SK-N-DZ (cell line): ENCODE measurements around the gene NELFA.
"Not testable (repeated sequence)": the region's sequence is repeated elsewhere in the genome, so short reads cannot be mapped to it uniquely, and the experiment has no call there.

Experiments
- DNase-seq: peaks from one replicate; pipeline ENCODE4 v3.0.0-alpha.2; 2015; ENCODE audit warnings: low spot score

The NELFA gene

DNA sequence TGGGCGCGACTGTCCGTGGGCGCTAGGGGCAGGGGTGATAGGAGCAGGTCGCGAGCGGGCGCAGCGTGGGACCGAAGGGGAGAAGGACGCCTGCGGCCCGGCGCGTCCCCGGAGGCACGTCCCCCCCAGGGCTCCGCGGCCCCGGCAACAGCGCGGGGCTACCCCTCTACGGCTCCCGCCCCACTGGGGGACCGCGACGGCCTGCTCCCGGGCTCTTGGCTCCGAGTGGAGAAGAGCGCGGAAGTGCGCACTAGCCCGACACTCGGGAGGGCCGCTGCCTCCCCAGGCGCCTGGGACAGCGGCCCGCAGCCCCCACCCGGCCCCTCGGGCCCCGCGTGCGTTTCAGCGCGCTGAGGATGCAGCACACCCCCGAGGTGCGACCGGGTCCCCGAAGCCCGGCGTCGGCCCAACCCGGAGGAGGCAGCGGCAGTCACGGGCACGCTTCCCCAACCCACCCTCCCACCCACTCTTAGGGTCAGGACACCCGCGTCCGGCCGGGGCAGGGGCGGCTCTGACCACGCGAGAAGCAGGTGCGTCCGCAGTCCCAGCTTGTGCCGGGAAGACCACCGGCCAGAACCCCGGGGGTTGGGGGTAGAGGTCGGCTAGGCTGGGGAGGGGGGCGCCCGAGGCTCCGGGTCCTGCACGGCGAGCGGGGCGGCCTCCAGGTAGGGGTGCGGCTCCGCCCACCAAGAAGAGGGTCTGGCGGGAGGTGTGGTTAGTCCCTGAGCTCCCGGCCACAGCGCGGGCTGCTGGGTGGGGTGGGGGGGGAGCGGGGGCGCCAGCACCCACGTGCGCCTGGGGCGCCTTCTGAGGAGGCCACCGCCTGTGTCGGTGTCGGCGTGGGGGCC is 31.8 kb upstream of the NELFA start:
- DNase-seq: no peak

DNA sequence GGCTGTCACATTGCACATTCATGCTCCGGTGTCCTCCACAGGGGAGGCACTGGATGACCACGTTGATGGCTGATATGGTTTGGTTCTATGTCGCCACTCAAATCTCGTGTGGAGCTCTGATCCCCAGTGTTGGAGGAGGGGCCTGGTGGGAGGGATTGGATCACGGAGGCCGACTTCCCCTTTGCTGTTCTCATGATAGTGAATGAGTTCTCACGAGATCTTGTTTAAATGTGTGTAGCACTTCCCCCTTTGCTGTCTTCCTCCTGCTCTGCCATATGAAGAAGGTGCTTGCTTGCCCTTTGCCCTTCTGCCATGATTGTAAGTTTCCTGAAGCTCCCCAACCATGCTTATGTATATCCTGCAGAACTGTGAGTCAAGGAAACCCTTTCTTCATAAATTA is 28.1 kb upstream of the NELFA start:
- no peak for DNase-seq

DNA sequence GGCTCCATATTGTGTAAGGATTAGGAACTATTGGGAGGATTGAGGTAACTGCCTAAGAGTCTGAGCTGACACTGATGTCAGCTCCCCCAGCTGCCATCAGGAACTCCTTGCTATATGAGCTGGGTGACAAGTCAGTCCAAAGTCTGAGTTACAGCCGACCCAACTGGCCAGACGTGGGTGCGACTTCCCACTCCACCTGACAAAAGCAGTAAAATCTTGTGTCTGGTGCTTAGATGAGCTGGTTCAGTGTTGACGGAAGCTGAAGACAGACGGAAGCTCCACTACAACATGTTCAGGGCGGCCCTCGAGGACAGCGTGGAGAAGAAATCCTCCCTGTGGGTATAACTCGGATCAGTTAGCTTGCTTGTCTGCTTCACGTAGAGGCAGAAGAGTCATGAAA is 27.6 kb upstream of the NELFA start:
- no peak for DNase-seq

DNA sequence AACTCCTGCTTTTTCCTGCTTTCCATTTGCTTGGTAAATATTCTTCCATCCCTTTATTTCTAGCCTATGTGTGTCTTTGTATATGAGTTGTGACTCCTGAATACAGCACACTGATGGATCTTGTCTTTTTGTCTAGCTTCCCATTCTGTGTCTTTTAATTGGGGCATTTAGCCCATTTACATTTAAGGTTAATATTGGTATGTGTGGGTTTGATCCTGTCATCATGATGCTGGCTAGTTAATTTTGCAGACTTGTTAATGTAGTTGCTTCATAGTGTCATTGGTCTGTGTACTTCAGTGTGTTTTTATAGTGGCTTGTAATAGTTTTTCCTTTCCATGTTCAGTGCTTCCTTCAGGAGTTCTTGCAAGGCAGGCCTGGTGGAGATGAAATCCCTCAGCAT is 22.4 kb upstream of the NELFA start:
- not testable (repeated sequence) for DNase-seq

DNA sequence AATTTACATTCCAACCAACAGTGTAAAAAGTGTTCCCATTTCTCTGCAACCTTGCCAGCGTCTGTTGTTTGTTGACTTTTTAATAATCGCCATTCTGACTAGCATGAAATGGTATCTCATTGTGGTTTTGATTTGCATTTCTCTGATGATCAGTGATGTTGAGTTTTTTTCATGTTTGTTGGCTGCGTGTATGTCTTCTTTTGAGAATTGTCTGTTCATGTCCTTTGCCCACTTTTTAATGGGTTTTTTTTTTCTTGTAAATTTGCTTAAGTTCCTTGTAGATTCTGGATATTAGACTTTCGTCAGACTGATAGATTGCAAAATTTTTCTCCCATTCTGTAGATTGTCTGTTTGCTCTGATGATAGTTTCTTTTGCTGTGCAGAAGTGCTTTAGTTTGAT is 18.3 kb upstream of the NELFA start:
- DNase-seq: not testable (repeated sequence)

DNA sequence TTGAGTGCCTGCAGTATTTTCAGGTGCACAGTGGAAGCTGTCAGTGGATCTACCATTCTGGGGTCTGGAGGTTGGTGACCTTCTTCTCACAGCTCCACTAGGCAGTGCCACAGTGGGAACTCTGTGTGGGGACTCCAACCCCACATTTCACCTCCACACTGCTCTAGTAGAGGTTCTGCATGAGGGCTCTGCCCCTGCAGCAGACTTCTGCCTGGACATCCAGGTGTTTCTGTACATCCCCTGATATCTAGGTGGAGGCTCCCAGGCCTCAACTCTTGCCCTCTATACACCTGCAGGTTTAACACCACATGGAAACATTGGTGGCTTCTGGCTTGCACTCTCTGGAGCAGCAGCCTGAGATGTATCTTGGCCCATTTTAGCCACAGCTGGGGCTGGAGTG is 17.0 kb upstream of the NELFA start:
- DNase-seq: no peak

DNA sequence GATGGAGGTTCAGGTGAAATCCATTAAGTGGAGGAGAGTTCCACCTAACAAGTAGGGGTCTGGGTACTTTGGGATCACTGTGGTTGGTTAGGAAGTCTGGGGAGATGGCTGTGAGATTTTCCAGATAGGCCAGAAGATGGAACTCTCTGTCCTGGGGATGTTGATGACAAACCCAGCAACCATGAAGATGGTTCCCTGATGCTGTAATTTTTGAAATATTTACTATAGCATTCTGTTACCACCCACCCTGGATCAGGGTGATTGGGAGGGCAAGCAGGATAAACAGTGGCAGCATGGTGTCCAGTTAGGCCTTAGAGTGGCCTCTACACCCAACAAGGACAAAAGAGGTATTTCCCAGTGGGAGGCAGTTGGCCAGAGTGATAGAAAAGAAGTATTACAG is 15.9 kb upstream of the NELFA start:
- DNase-seq: no peak

DNA sequence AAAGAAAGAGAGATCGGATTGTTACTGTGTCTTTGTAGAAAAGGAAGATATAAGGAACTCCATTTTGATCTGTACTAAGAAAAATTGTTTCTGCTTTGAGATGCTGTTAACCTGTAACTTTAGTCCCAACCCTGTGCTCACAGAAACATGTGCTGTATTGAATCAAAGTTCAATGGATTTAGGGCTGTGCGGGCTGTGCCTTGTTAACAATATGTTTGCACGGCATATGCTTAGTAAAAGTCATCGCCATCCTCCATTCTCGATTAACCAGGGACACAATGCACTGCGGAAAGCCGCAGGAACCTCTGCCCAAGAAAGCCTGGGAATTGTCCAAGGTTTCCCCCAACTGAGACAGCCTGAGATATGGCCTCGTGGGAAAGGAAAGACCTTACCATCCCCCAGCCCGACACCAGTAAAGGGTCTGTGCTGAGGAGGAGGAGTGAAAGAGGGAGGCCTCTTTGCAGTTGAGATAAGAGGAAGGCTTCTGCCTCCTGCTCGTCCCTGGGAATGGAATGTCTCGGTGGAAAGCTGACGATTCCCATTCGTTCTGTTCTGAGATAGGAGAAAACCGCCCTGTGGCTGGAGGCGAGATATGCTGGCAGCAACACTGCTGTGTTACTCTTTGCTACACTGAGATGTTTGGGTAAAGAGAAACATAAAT is 12.7 kb upstream of the NELFA start:
- DNase-seq: not testable (repeated sequence)

DNA sequence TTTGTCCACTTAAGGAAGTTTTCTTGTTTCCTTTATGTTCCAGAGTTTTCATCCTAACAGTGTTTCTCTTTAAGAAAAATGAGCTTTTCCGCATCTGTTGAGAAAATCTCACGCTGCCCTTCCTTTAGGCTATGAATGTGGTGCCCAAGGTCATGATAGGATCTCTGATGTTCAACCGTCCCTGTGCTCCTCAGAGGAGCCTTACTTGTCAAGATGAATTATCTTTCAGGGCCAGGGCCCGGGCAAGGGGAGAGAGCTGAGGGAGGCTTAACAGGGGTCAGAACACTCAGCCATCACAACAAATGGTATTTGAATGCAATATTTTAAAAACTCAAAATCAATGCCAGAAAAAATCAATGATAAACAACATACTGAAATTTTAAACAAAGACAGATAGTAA is 6.2 kb upstream of the NELFA start:
- no peak for DNase-seq

DNA sequence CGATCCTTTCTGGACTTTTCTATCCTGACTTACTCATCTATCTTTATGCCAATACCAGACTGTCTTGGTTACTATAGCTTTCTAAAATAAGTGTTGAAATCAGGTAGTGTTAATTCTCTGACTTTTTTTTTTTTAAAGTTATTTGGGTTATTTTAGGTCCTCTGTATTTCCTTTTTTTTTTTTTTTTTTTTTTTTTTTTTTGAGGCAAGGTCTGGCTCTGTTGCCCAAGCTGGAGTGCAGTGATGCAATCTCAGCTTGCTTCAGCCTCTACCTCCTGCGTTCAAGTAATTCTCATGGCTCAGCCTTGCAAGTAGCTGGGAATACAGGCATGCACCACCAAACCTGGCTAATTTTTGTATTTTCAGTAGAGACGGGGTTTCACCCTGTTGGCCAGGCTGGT is 2.8 kb upstream of the NELFA start:
- no peak for DNase-seq

DNA sequence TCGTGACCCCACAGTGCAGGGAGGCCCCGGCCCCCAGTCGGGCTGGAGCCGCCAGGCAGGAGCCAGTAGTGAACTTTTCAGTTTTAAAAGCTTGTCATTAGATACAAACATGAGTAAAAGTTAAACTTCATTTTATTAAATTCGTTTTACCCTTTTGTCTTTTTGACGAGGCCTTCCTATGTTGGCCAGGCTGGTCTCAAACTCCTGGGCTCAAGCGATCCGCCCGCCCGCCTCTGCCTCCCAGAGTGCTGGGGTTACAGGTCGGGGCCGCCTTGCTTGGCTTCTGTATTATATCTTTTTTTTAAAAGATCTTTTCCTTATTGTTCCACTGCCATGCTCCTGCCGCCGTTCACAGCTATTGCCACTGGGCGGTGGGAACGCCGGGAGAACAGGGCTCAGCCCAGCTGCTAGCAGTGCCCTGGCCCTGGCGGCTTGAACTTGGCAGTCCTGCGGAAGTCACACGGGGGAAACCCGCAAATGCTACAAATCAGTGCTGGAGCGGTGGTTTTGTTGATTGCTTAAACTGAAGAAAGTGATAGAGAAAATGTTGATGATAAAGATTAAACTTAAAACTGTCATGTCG is 968 bp upstream of the NELFA start:
- DNase-seq: peak; percentile 68

DNA sequence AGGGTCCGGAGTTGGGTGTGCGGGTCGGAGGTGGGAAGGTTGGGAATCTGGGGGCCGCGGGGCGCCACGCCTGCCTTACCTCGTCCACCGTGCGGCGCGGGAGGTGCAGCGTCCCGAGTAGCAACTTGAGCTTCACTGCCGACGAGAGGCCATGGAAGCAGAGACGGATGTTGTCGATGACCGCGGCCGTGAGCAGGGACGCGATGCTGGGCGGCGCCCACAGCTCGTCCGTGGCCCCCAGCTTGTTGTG is 178 bp downstream of the NELFA start:
- DNase-seq: no peak

DNA sequence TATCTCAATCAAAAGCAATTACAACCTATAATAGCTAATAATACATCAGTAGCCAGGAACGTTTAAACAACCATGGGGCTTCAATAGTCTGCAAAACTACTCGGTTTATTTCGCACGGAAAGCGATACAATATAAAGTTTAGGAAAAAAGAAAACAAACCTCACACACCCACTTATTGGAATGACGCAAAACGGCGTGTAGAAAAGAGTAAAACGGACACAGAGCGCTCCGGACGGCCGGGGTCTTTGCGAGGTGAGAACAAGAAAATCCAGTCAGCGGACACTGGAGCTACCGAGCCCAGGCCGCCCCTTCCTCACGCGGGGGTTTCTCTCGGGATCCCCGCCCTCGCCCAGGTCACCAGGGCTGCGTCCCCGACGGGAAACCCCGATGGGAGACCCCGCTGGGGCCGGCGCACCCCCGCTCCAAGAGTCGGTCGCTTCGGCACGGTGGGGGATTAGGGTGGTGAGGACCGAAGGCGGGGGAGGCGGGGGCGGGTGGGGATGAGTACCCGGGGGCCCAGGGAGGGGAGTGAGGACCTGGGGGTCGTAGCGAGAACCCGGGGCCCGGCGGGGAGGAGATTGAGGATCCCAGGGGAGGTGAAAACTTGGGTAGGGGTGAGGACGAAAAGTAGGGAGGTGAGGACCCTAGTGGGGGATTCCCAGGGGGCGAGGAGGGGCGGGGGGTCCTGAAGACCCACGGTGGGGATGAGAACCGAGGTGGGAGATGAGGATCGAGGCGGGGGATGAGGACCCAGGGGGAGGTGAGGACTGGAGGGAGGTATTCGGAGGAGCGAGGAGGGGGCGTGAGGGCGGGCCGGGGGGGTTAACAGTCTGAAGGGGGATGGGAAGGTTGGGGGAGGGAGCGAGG is 737 bp downstream of the NELFA start:
- no peak for DNase-seq

DNA sequence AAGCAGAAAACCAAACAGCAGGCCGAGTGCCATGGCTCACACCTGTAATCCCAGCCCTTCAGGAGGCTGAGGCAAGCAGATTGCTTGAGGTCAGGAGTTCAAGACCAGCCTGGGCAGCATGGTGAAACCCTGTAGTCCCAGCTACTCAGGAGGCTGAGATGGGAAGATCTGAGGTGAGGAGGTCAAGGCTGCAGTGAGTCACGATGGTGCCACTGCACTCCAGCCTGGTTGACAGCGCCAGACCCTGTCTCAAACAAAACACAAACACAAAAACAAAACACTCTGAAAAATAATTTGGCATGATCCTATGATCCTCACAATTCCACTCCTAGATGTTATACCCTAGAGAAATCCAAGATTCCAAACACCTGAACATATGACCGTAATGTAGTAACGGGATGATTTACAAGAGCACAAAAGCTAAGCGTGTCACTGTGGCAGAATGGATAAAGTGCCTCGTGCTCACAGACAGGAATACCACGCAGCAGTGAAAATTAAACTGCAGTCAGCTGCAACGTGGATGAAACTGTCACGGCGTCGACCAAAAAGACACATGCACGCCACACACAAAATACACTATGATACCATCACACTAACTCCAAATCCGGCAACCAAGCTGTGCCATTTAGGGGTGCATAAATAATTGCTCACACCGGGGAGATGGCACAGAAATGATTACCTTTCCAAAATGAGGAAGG is 1.7 kb downstream of the NELFA start:
- DNase-seq: no peak

DNA sequence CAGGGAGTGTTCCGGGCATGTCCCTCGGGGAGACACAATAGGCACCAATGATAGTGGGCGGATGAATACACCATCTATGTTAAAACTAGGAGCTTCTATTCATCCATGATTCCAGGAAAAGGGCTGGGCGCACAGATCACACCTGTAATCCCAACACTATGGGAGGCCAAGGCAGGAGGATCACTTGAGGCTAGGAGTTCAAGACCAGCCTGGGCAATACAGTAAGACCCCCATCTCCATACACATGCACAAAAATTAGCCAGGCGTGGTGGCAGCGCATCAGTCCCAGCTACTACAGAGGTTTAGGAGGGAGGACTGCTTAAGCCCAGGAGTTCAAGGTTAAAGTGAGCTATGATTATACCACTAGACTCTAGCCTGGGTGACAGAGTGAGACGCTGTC is 2.4 kb downstream of the NELFA start:
- DNase-seq: no peak

DNA sequence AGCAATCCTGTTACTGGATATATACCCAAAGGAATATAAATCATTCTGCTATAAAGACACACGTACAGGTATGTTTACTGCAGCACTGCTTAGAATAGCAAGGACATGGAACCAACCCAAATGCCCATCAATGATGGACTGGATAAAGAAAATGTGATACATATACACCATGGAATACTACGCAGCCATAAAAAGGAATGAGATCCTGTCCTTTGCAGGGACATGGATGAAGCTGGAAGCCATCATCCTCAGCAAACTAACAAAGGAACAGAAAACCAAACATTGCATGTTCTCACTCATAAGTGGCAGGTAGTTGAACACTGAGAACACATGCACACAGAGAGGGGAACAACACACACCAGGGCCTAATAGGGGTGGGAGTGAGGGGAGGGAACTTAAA is 5.4 kb downstream of the NELFA start:
- not testable (repeated sequence) for DNase-seq

DNA sequence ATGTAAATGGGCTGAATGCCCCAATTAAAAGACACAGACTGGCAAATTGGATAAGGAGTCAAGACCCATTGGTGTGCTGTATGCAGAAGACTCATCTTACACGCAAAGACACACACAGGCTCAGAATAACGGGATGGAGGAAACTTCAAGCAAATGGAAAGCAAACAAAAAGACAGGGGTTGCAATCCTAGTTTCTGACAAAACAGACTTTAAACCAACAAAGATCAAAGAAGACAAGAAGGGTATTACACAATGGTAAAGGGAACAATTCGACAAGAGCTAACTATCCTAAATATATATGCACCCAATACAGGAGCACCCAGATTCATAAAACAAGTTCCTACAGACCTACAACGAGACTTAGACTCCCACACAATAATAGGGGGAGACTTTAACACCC is 9.5 kb downstream of the NELFA start:
- not testable (repeated sequence) for DNase-seq

DNA sequence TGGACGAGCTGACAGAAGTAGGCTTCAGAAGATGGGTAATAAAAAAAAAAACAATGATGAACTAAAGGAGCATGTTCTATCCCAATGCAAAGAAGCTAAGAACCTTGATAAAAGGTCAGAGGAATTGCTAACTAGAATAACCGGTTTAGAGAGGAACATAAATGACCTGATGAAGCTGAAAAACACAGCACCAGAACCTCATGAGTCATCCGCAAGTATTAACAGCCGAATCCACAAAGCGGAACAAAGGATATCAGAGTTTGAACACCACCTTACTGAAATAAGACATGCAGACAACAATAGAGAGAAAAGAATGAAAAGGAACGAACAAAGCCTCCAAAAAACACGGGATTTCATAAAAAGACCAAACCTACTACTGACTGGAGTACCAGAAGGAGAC is 10.5 kb downstream of the NELFA start:
- no peak for DNase-seq

DNA sequence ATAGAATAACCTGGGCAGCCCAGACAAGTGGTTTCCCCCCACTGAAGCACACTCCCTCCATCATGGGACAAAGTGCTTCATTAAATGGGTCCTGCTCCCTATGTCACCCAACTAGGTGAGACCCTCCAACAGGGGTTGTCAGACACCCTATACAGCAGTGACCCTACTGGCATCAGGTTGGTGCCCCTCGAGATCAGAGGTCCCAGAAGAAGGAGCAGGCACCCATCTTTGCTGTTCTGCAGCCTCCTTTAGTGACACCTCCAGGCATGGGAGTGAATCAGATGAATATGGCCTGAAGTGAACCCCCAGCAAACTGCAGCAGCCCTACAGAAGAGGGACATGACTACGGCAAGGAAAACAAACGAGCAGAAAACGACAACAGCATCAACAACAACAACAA is 11.1 kb downstream of the NELFA start:
- no peak for DNase-seq

DNA sequence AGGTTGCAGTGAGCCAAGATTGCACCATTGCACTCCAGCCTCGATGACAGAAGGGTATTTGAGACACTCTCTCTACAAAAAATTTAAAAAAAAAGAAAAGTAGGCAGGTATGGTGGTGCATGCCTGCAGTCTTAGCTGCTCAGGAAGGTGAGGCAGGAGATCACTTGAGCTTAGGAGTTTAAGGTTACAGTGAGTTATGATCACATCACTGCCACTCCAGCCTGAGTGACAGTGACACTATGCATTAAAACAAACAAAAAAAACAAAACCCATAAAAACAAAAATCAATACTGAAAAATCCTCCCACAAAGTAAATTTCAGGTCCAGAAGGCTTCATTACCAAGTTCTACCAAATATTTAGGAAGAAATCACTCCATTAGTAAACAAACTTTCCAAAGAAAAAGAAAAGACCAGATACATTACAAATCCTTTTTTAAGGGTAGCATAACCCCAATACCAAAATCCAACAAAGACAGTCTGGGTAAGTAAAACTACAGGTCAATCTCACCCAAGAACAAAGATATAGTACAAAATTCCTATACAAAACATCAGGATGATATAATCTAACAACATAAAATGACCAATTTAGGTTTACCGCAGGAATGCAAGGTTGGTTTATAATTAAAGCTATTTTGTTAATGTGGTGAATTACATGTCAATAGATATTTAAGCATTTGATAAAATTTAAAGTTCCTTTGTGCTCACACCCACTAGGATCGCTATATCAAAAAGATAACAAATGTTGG is 11.7 kb downstream of the NELFA start:
- DNase-seq: no peak

DNA sequence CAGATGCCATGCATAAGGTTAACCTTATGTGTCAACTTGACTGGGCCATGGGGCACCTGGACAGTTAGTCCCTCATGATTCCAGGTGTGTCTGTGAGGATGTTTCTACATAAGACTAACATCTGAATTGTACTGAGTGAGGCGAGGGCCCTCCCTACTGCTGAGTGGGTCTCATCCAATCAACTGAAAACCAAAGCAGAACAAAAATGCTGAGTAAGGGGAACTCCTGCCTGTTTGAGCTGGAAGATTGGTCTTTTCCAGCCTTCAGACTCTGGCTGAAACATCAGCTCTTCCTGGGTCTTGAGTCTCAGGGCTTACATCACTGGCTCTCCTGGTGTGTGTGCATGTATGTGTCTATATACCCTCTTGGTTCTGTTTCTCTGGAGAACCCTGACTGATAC is 13.8 kb downstream of the NELFA start:
- no peak for DNase-seq
